Hepatocyte (in vitro differentiated cells): ENCODE results near the gene GRK6.

Experiments
- EZH2 ChIP-seq: fragments of 200-600 bp; sonication (generic); IDR thresholded peaks from 2 replicates; pipeline ENCODE4 v1.6.1; 2016; ENCODE audit warnings: antibody characterized with exemption, mild to moderate bottlenecking, borderline replicate concordance
- TF ChIP-seq, protein P1 (sequence below): fragments of 200-600 bp; sonication (generic); IDR thresholded peaks from 2 replicates; pipeline ENCODE4 v1.5.1; 2016; ENCODE audit warnings: antibody characterized with exemption, mild to moderate bottlenecking; ENCODE audit not compliant: poor library complexity

DNA sequence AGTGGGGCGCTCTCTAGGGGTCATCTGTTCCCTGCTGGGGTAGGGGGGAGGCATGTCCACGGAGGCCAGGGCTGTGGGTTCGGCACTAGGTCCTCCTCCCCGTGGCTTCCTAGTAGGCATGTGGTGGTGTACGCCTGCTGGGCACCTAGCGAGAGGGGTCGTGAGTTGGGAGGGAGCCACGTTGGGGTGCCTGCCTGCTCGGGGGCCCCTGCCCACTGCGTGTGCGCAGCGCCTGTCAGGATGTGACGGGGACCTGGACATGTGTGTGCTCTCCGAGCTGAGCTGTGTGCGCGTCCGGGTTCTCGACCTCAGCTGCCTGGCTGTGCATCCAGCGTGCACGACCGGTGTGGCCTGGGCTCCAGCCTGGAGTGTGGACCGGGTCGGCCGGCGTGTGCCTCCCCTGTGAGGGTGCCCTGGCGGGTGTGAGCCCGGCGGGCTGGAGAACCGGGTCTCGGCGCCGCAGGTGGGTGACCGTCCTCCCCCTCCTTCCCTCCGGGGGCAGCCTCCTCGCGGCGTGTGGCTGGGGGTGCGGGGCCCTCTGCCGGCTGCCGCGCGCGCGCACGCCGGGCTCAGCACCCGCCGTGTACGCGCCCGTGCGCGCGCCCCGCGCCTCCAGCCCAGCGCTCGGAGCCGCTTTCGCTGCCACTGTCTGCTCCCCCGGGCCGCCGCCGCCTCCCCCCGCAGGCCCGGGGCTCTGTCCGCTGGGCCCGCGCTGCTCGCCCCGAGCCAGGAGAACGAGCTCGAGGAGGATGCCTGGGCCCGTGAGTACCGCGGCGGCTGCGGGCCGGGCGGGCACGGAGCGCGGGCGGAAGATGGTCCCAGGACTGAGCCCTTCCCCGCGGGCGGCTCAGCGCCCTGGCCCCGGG is 20.0 kb downstream of the GRK6 start, which contains the start of gene PRR7:
- TF ChIP-seq, protein P1, sequence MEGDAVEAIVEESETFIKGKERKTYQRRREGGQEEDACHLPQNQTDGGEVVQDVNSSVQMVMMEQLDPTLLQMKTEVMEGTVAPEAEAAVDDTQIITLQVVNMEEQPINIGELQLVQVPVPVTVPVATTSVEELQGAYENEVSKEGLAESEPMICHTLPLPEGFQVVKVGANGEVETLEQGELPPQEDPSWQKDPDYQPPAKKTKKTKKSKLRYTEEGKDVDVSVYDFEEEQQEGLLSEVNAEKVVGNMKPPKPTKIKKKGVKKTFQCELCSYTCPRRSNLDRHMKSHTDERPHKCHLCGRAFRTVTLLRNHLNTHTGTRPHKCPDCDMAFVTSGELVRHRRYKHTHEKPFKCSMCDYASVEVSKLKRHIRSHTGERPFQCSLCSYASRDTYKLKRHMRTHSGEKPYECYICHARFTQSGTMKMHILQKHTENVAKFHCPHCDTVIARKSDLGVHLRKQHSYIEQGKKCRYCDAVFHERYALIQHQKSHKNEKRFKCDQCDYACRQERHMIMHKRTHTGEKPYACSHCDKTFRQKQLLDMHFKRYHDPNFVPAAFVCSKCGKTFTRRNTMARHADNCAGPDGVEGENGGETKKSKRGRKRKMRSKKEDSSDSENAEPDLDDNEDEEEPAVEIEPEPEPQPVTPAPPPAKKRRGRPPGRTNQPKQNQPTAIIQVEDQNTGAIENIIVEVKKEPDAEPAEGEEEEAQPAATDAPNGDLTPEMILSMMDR: no peak
- no peak for TF ChIP-seq EZH2
